GM18498 (cell line): ENCODE data around the gene AKR1C8.
"Not testable (repeated sequence)": the region's sequence is repeated elsewhere in the genome, so short reads cannot be mapped to it uniquely, and the experiment has no call there.

ENCODE experiments used
- ATAC-seq: cut with Tn5 transposase; IDR thresholded peaks from one replicate; pipeline ENCODE4 v1.9.1; 2021; ENCODE audit warnings: mild to moderate bottlenecking, moderate library complexity; ENCODE audit not compliant: unreplicated experiment

Gene AKR1C8

GRCh38 chr10:5184987-5185775, at the start of gene AKR1C8:
Gene AKR1C8 (minus strand): TSS chr10:5185150. CDS start chr10:5185104, 46 bp downstream.
- ATAC-seq = no peak

GRCh38 chr10:5234106-5234860, 49.3 kb upstream of the AKR1C8 start:
- no peak for ATAC-seq

DNA sequence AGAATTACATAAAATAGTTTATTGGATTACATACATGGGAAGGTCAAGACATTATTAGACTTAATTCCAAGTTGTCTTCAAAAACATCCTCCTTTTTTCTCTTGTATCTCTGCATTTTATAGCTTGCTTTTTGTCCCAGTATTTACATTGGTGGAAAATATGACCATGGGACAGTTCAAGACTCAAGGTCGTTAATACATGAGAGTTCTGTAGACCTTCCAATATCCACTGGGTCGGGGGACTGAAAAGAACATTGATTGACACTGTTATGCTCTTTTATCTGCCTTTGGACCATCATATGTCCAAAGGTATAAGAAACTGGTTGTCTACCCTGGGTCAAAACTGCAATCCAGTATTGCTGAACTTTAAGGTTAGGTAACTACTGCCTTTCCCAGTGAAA, 48.4 kb upstream of the AKR1C8 start:
- no peak for ATAC-seq

GRCh38 chr10:5229019-5229418, 44.1 kb upstream of the AKR1C8 start:
- no peak for ATAC-seq

DNA sequence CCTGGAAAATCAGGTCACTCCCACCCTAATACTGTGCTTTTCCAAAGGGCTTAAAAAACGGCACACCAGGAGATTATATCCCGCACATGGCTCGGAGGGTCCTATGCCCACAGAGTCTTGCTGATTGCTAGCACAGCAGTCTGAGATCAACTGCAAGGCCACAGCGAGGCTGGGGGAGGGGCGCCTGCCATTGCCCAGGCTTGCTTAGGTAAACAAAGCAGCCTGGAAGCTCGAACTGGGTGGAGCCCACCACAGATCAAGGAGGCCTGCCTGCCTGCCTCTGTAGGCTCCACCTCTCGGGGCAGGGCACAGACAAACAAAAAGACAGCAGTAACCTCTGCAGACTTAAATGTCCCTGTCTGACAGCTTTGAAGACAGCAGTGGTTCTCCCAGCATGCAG, 38.0 kb upstream of the AKR1C8 start:
- ATAC-seq = not testable (repeated sequence)

GRCh38 chr10:5219262-5219661, 34.3 kb upstream of the AKR1C8 start:
- no peak for ATAC-seq

DNA sequence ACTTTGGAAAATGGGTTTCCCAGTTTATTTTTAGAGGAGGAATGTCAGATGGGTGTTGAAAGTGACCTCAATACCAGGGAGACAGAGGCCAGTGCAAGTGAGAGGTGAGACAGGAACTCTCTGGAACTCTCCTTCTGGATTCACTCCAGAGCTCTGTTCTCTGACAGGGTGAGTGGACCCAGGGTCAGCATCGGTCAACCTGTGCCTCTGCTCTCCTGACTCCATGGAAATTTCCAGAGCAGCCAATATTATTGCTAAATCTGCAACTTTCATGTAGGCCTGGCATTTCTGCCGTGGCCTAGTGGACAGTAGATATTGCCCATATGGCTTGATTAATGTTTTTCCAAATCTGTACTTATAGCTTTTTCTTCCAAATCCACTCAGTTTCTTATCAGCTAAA, 31.9 kb upstream of the AKR1C8 start:
- no peak for ATAC-seq

DNA sequence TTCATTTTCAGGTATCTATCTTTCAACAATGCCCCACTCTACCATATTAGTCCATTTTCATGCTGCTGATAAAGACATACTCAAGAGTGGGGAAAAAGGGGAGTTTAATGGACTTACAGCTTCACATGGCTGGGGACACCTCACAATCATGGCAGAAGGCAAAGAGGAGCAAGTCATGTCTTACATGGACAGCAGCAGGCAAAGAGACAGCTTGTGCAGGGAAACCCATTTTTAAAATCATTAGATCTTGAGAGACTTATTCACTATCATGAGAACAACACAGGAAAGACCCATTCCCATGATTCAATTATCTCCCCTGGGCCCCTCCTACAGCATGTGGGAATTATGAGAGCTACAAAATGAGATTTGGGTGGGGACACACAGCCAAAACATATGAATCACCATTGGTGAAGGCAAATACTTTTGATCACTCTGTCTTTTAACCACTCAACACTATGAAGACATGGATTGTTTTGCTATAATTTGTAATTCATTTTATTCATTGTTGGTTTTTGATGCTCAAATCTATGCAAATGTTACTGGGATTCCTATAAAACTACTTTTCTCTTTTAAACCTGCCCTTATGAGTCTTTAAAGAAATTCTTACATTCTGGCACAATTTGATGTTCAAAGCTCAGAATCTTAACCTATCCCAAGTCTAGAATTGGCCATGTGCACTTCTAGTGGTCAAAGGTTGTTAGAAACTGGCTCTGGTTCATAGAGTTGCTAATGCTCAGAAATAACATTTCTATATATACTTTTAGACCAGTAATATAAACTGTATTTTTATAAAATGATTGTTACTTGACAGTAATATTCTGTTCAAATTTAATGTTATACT, 27.0 kb upstream of the AKR1C8 start:
- no peak for ATAC-seq

DNA sequence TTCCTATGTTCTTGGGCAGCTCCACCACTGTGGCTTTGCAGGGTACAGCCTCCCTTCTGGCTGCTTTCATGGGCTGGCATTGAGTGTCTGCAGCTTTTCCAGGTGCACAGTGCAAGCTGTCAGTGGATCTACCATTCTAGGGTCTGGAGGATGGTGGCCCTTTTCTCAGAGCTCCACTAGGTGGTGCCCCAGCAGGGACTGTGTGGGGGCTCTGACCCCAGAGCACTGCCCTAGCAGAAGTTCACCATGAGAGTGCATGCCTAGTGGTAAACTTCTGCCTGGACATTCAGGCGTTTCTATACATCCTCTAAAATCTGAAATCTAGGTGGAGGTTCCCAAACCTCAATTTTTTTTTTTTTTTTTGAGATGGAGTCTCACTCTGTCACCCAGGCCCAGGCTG, 25.3 kb upstream of the AKR1C8 start:
- not testable (repeated sequence) for ATAC-seq

GRCh38 chr10:5209776-5210175, 24.8 kb upstream of the AKR1C8 start:
- not testable (repeated sequence) for ATAC-seq

- ATAC-seq = no peak
Measured at GRCh38 chr10:5206799-5207198, 21.8 kb upstream of the AKR1C8 start.

GRCh38 chr10:5199398-5199797, 14.4 kb upstream of the AKR1C8 start:
- ATAC-seq = no peak

- no peak for ATAC-seq
Measured at GRCh38 chr10:5198386-5198785, 13.4 kb upstream of the AKR1C8 start.

DNA sequence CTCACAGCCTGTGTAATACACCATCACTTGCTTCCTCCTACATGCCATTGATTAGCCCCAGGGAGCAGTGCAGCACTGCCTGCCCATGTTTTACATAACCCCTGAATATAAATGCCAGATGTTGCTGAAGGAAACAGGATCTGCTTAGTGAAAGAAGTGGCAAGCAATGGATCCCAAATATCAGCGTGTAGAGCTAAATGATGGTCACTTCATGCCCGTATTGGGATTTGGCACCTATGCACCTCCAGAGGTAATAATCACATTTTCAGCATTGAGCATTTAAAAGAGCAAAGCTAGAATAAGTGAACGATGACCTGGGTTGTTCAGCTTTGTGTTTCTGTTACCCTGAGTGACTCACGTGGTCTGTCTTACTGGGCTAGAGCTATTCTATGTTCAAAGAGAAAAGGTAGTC, 11.8 kb upstream of the AKR1C8 start, which contains the start of gene AKR1C4:
Gene AKR1C4, plus strand, starts transcription at position 136 of the 412 bp plus-strand sequence. Its CDS starts 31 bp downstream, at position 167.
- no peak for ATAC-seq

GRCh38 chr10:5195727-5196374, 10.9 kb upstream of the AKR1C8 start:
- ATAC-seq = no peak

- no peak for ATAC-seq
Measured at GRCh38 chr10:5194431-5194830, 9.5 kb upstream of the AKR1C8 start.

- ATAC-seq = no peak
Measured at GRCh38 chr10:5188358-5188757, 3.4 kb upstream of the AKR1C8 start.

- ATAC-seq = no peak
Measured at GRCh38 chr10:5187867-5188266, 2.9 kb upstream of the AKR1C8 start.

- no peak for ATAC-seq
Measured at GRCh38 chr10:5183923-5184322, 1.0 kb downstream of the AKR1C8 start.

DNA sequence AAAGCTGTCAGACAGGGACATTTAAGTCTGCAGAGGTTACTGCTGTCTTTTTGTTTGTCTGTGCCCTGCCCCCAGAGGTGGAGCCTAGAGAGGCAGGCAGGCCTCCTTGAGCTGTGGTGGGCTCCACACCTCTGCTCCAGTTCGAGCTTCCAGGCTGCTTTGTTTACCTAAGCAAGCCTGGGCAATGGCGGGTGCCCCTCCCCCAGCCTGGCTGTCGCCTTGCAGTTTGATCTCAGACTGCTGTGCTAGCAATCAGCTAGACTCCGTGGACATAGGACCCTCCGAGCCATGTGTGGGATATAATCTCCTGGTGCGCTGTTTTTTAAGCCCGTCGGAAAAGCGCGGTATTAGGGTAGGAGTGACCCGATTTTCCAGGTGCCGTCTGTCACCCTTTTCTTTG, 4.4 kb downstream of the AKR1C8 start:
- ATAC-seq = not testable (repeated sequence)

DNA sequence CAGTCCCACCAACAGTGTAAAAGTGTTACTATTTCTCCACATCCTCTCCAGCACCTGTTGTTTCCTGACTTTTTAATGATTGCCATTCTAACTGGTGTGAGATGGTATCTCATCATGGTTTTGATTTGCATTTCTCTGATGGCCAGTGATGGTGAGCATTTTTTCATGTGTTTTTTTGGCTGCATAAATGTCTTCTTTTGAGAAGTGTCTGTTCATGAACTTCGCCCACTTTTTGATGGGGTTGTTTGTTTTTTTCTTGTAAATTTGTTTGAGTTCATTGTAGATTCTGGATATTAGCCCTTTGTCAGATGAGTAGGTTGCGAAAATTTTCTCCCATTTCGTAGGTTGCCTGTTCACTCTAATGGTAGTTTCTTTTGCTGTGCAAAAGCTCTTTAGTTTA, 9.4 kb downstream of the AKR1C8 start:
- ATAC-seq = not testable (repeated sequence)
